Measurements from ENCODE around the gene ALG1L2.
"Not testable (repeated sequence)": the region's sequence is repeated elsewhere in the genome, so short reads cannot be mapped to it uniquely, and the experiment has no call there.

Gene ALG1L2

GRCh38 chr3:130143648-130144327, 62.2 kb downstream of the ALG1L2 start:
- H3K4me3 ChIP-seq (ENCODE audit: low read length); DNase-seq (ENCODE audit: low read depth): not testable (repeated sequence)
- peak; percentile 37 for TF ChIP-seq CTCF (conservative IDR thresholded peaks at IDR 0.05; ENCODE audit: low read depth, low read length)

GRCh38 chr3:130144328-130144650, 62.7 kb downstream of the ALG1L2 start:
- not testable (repeated sequence) for H3K4me3 ChIP-seq (ENCODE audit: low read length); DNase-seq (ENCODE audit: low read depth)

- not testable (repeated sequence) for H3K4me3 ChIP-seq (ENCODE audit: low read length); DNase-seq (ENCODE audit: low read depth)
Measured at GRCh38 chr3:130145456-130145855, 63.8 kb downstream of the ALG1L2 start.

- H3K4me3 ChIP-seq (ENCODE audit: low read length); DNase-seq (ENCODE audit: low read depth): not testable (repeated sequence)
Measured at GRCh38 chr3:130146465-130146864, 64.8 kb downstream of the ALG1L2 start.

Measured in retinal pigment epithelial cell (primary cell).